HG02885 (cell line): ENCODE results near the gene EIF5A.
"Not testable (repeated sequence)": the region's sequence is repeated elsewhere in the genome, so short reads cannot be mapped to it uniquely, and the experiment has no call there.

Experiments
- ATAC-seq: cut with Tn5 transposase; IDR thresholded peaks from one replicate; pipeline ENCODE4 v1.9.1; 2021; ENCODE audit warnings: mild to moderate bottlenecking; ENCODE audit not compliant: unreplicated experiment, poor library complexity

Gene EIF5A

GRCh38 chr17:7328840-7329373, 21.5 kb downstream of the EIF5A start, which contains the start of gene NEURL4:
NEURL4 (minus strand) TSS chr17:7329335; CDS start chr17:7329312, 23 bp downstream.
- ATAC-seq = no peak

DNA sequence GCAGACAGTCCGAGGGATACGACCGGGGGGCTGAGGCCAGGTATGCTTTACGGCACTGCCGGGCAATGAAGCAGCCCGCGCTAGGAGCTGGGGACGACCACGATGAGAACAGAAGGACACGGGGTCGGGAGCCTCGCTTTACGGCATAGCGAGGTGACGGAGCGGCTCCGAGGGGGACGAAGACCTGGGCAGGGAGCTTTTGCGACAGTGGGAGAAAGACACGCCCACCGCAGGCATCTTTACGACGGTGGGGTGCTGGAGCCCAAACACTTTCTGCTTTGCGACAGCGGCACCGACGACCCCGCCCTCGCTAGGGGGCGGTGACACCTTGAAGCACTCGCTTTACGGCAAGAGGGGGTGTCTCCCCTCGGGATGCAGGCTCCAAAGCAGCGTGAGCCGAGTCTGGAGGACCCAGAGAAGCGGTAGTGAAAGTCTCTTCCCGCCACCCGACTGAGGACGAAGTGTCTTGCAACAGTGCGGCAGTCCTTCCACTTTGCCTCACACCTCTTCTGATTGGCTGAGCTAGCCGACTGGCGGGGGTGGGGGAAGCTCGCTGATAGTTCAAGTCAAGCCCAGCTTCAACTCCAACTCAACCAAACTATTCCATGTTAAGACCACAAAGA, 22.1 kb downstream of the EIF5A start:
- peak; percentile 69 for ATAC-seq

GRCh38 chr17:7329997-7330637, 22.7 kb downstream of the EIF5A start:
- ATAC-seq = peak; percentile 40

- ATAC-seq = no peak
These were observed 23.2 kb downstream of the EIF5A start for GRCh38 chr17:7330638-7331015.

DNA sequence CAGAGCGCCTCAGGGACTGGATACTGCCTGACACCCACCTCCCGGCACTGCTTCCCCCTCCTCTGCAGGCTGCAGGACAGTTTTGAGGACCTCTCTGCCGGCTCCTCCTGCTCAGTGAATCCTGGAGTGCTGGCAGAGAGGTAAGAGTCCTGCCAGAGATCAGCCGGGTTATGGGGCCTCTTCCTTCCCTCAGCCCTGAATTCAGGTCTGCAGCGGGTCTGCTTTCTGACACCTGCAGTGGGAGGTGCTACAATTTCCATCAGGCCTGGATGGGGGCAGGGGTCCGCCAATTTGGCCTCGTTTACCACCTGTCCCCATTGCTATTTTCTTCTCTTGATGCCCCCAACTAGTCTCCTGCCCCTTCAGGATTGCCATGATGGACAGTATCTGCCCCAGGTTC, 24.7 kb downstream of the EIF5A start:
- no peak for ATAC-seq

DNA sequence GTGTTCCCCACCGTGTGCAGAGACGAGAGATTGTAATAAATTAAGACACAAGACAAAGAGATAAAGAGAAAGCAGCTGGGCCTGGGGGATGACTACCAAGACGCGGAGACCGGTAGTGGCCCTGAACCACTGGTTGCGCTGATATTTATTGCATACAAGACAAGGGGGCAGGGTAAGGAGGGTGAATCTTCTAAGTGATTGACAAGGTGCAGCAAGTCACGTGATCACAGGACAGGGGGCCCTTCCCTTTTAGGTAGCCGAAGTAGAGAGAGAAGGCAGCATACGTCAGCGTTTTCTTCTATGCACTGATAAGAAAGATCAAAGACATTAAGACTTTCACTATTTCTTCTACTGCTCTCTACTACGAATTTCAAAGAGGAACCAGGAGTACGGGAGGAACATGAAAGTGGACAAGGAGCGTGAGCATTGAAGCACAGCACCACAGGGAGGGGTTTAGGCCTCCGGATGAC, 25.2 kb downstream of the EIF5A start:
- ATAC-seq = not testable (repeated sequence)

- no peak for ATAC-seq
These were observed 27.6 kb downstream of the EIF5A start for GRCh38 chr17:7334938-7335538.

- not testable (repeated sequence) for ATAC-seq
These were observed 28.3 kb downstream of the EIF5A start for GRCh38 chr17:7335765-7336164.

- peak; percentile 75 for ATAC-seq
These were observed 29.1 kb downstream of the EIF5A start, which contains the start of gene ACAP1 for GRCh38 chr17:7336240-7337175. ACAP1 (plus strand) TSS chr17:7336529; CDS start chr17:7336735, 206 bp downstream.

DNA sequence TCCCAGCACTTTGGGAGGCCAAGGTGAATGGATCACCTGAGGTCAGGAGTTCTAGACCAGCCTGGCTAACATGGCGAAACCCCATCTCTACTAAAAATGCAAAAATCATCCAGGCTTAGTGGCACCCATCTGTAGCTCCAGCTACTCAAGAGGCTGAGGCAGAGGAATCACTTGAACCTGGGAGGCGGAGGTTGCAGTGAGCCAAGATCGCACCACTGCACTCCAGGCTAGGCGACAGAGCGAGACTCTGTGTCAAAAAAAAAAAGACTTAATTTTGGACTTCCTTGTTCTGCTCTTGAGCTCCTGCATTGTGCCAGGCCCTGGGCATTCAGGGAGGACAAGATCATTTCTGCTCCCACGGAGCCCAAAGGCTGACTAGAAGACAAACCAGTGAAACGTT, 30.2 kb downstream of the EIF5A start:
- ATAC-seq = not testable (repeated sequence)

DNA sequence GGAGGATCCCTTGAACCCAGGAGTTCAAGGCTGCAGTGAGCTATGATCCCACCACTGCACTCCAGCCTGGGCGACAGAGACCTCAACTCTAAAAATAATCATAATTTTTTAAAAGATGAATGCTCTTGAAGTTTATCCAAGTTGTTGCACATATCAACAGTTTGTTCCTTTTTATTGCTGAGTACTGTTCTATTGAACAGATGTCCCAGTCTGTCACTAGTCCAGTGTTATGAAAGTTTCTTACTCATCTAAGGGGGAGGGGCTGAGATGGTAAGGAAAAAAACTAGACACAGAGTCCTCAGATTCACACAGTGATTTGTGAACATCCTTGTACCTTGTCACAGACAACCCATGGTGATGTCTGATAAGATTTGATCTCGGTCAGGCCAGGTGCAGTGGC, 32.8 kb downstream of the EIF5A start:
- ATAC-seq = no peak

DNA sequence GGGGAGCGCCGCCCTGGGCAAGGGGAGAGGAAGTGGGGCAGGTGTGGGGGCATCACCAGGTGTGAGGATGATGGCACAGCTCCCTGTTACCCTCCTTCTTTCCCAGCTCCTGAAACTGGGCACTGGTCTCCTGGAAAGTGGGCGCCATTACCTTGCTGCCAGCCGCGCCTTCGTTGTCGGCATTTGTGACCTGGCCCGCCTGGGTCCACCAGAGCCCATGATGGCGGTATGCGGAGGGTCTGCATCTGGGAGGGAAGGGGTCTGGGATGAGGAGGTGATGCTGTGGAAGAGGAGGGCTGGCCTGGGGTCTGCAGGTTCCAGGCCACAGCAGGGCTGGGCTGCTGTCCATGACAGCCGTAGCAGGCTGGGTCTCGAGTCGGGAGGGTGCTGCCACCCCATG, 34.4 kb downstream of the EIF5A start:
- no peak for ATAC-seq

- no peak for ATAC-seq
These were observed 35.8 kb downstream of the EIF5A start for GRCh38 chr17:7343250-7343649.

- no peak for ATAC-seq
These were observed 39.6 kb downstream of the EIF5A start for GRCh38 chr17:7346761-7347614.

DNA sequence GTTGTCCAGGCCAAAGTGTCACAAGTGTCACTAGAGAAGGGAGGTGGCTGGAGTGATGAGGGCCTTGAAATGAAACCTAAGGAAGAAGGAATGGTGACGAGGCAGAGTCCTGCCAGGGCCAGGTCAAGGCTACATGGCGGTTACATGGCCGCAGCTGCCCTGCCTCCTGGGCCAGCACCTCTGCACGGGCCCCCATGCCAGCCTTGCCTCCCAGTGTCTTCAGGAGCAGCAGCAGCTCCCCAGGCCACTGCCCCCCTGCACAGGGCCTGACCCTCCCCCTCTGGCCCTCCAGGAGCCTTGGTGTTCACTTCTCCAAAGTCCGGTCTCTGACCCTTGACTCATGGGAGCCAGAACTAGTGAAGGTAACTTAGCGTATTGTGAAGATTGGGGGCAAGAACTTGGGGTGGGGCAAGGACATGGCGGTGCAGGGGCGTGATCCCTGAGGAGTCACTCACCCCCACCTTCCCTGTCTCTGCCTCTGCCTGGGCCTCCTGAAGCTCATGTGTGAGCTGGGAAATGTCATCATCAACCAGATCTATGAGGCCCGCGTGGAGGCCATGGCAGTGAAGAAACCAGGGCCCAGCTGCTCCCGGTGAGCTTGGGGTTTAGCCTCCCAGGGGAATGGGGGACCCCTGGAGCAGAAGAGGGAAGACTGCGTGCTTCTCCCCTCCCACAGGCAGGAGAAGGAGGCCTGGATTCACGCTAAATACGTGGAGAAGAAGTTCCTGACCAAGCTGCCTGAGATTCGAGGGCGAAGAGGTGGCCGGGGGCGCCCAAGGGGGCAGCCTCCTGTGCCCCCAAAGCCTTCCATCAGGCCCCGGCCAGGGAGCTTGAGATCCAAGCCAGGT, 40.4 kb downstream of the EIF5A start:
- no peak for ATAC-seq

DNA sequence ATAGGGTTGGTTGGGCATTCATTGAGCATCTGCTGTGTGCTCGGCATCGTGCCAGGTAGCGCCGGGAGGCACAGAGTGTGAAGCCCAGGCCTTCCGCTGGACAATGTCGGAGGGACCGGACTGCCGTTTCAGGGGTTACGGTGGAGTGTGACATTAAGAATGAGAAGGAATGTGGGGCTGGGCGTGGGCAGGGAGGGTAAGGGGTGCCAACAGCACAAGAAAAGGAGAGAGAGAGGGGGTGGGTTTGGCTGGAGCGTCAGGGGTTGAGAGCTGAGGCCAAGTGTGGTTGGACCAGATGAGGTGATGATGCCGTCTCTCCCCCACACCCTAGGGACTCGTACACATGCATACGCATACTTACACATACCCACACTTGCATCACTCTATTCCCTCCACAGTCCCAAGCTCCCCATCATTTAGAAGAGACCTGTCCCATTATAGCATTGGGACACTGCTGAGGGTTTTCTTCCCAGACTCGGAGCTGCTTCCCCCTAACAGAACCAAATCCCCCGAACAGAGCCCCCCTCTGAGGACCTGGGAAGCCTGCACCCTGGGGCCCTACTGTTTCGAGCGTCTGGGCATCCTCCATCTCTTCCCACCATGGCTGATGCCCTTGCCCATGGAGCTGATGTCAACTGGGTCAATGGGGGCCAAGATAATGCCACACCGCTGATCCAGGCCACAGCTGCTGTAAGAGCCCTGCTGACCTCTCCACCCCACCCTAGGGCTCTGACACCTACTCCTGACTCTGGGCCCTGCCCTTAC, 41.2 kb downstream of the EIF5A start:
- ATAC-seq = no peak

DNA sequence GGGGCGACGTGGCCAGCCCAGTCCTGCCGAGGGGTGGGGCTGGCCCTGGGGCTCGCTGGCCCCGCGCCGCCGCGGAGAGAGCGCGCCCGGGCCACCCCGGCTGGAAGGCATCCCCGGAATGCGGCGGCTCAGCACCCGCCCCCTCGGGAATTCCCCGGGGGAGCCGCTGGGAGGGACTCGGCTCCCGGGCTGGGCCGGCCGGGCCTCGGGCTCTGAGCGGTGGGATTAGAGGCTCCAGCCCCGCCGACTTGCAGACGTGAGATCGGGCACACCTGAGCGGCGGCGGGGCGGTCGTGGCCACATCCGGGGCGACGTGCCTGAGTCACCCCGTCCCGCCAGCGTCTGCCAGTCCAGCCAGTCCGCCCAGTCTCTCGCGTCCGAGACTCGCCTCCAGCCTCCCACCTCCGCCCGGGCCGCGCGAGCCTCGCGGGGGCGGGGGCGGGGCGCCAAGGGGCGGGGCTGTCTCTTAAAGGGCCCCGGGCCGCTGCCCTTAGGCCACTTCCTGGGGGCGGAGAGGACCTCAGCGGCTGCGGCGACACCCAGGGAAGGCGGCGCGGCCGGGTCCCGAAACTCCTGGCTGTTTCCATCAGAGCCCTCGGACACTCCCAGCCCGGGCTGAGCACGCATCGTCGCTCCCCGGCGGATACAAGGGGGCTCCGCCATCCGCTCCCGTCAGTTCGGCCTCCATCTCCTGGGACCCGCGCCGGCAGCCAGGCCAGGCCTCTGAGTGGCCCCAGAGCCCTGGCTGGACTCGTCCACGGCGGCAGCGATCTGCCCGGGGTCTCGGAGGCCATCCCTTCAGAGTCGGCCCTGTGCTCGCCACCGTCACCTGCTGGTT, 44.5 kb downstream of the EIF5A start, which contains the start of gene KCTD11:
KCTD11 (plus strand) TSS at position 498 of the 838 bp plus-strand sequence.
- peak; percentile 65 for ATAC-seq
